Hepatocyte (in vitro differentiated cells): ENCODE results near the gene FAIM. TPM values are rescaled to one million over a fixed set of nuclear protein-coding genes. Genes with fewer than 3 reads are reported as not detected.

ENCODE experiments used
- DNase-seq: peaks from one replicate; pipeline ENCODE4 v3.0.0-alpha.2; 2016; ENCODE audit warnings: low spot score
- H2AFZ ChIP-seq: fragments of 200-600 bp; sonication (generic); 2 replicates; pipeline ENCODE4 v1.6.0; 2016; ENCODE audit warnings: antibody characterized with exemption, mild to moderate bottlenecking
- H3K27ac ChIP-seq: fragments of 200-600 bp; sonication (generic); 2 replicates; pipeline ENCODE4 v1.5.1; 2016; ENCODE audit warnings: mild to moderate bottlenecking
- H3K27me3 ChIP-seq: fragments of 200-600 bp; sonication (generic); 2 replicates; pipeline ENCODE4 v1.6.1; 2016
- H3K36me3 ChIP-seq: fragments of 200-600 bp; sonication (generic); replicated peaks from 2 replicates; pipeline ENCODE4 v1.5.1; 2016; ENCODE audit warnings: low read depth; ENCODE audit not compliant: insufficient read depth
- H3K4me1 ChIP-seq: fragments of 200-600 bp; sonication (generic); 2 replicates; pipeline ENCODE4 v1.5.1; 2016; ENCODE audit warnings: mild to moderate bottlenecking, moderate library complexity; ENCODE audit not compliant: insufficient read depth
- H3K4me2 ChIP-seq: fragments of 200-600 bp; sonication (generic); 2 replicates; pipeline ENCODE4 v1.6.0; 2016
- H3K4me3 ChIP-seq: fragments of 200-600 bp; sonication (generic); 2 replicates; pipeline ENCODE4 v1.5.1; 2016; ENCODE audit warnings: mild to moderate bottlenecking
- H3K79me2 ChIP-seq: fragments of 200-600 bp; sonication (generic); 2 replicates; pipeline ENCODE4 v1.6.0; 2017; ENCODE audit warnings: mild to moderate bottlenecking
- H3K9me2 ChIP-seq: fragments of 200-600 bp; sonication (generic); replicated peaks from 2 replicates; pipeline ENCODE4 v1.6.0; 2017; ENCODE audit warnings: mild to moderate bottlenecking; ENCODE audit not compliant: insufficient read depth
- H3K9me3 ChIP-seq: fragments of 200-600 bp; sonication (generic); 2 replicates; pipeline ENCODE4 v1.5.1; 2016; ENCODE audit warnings: low read depth, mild to moderate bottlenecking
- H4K20me1 ChIP-seq: fragments of 200-600 bp; sonication (generic); 2 replicates; pipeline ENCODE4 v1.6.0; 2016; ENCODE audit warnings: mild to moderate bottlenecking; ENCODE audit not compliant: insufficient read depth, poor library complexity, severe bottlenecking
- CTCF ChIP-seq: fragments of 200-600 bp; sonication (generic); IDR thresholded peaks from 2 replicates; pipeline ENCODE4 v1.5.1; 2016; ENCODE audit warnings: antibody characterized with exemption, mild to moderate bottlenecking; ENCODE audit not compliant: poor library complexity
- EZH2 ChIP-seq: fragments of 200-600 bp; sonication (generic); IDR thresholded peaks from 2 replicates; pipeline ENCODE4 v1.6.1; 2016; ENCODE audit warnings: antibody characterized with exemption, mild to moderate bottlenecking, borderline replicate concordance
- EZH2phosphoT487 ChIP-seq: fragments of 200-600 bp; sonication (generic); IDR thresholded peaks from one replicate; pipeline ENCODE4 v1.6.1; 2018; ENCODE audit warnings: antibody characterized with exemption, mild to moderate bottlenecking, low read depth, moderate library complexity; ENCODE audit not compliant: unreplicated experiment, severe bottlenecking
- WGBS: methylation state at CpG from one replicate; pipeline ENCODE4 v1.1.6; 2016; ENCODE audit warnings: low lambda C conversion rate; ENCODE audit errors: missing lambda C conversion rate; 5-methylcytosine and 5-hydroxymethylcytosine counted together
- polyA plus RNA-seq: library from polyadenylated mRNA; unstranded; fragments of >200 nt; fragmentation: Nextera tagmentation; extraction: Ambion mirVana; gene quantifications from 2 replicates; pipeline ENCODE4 v1.2.1, GENCODE V29; 2016
- total RNA-seq: library from RNA; depleted of rRNA; stranded (reverse); fragments of >200 nt; gene quantifications from 2 replicates; pipeline ENCODE4 v1.2.3, GENCODE V29; 2014

Gene FAIM
- total and polyA plus RNA-seq, 2 experiments from 2014 or later: 17.4 to 19.6 TPM

DNA sequence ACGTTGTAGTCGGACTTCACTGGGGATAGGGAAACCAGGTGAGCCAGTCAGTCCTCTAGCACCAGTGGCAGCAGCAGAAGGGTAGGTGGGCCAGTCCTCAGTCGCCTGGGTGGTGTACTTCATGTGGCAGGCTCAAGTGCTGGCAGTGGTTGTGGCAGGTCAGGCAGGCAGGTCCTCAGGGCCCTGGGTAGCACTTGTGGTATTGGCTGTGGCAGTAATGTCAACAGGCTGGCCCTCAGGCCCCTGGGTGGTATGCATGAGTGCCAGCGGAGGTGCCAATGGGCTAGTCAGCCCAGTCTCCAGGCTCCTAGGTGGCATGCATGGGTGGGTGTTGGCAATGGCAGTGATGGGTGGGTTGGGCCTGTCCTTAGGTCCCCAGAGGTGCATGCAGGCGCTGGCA lies 40.6 kb downstream of the FAIM start:
- TF ChIP-seq CTCF: no peak
- no peak for TF ChIP-seq EZH2
- TF ChIP-seq EZH2phosphoT487: no peak
- Histone ChIP-seq H3K4me3 (no peak overlapping the region), H2AFZ (no peak overlapping the region), H3K9me3 (peaks cover 15% of the 10 kb centered on the region), H3K27ac (no peak overlapping the region), H3K36me3 (no peaks in the 10 kb centered on the region), H3K79me2 (no peaks in the 10 kb centered on the region), H3K4me2 (no peak overlapping the region), H3K9me2 (no peaks in the 10 kb centered on the region), H3K27me3 (no peaks in the 10 kb centered on the region), H4K20me1 (no peaks in the 10 kb centered on the region), H3K4me1 (no peaks in the 10 kb centered on the region)
- over 99% methylated on average over 5 of the region's 5 CpGs for WGBS
- DNase-seq: no peak

- Histone ChIP-seq H3K27me3 (no peaks in the 10 kb centered on the region), H3K9me2 (no peaks in the 10 kb centered on the region), H3K4me2 (no peak overlapping the region), H3K27ac (no peak overlapping the region), H3K9me3 (no peaks in the 10 kb centered on the region), H3K79me2 (no peaks in the 10 kb centered on the region), H4K20me1 (no peaks in the 10 kb centered on the region), H2AFZ (no peak overlapping the region), H3K4me3 (no peak overlapping the region), H3K36me3 (no peaks in the 10 kb centered on the region), H3K4me1 (no peaks in the 10 kb centered on the region)
- no peak for DNase-seq
- TF ChIP-seq EZH2: no peak
- no peak for TF ChIP-seq CTCF
- TF ChIP-seq EZH2phosphoT487: no peak
Measured at GRCh38 chr3:138653567-138653966, 45.0 kb downstream of the FAIM start.

DNA sequence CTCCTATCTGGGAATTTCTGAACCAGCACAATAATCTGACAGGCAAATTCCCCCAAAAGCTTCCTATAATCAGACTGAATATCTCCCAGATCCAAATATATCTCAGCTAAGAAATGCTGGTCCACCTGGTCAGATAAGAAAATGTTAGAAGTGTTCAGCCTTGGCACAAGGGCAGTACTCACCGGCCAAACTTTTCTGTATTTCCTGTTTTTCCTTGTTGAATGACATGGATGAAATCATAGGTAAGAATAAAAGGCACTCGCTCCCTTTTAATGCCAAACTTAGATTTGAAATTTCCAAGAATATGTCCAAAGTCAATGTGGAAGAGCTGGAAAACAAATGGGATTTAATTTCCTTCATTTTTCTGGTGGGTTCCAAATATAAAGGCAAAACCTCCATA lies 48.9 kb downstream of the FAIM start:
- H3K36me3 ChIP-seq: no peaks in the 10 kb centered on the region
- H3K27ac ChIP-seq: no peak overlapping the region

More for the DNA sequence above, 48.9 kb downstream of the FAIM start:
- Histone ChIP-seq H3K4me2 (no peak overlapping the region), H3K4me3 (no peak overlapping the region), H3K27me3 (no peaks in the 10 kb centered on the region), H2AFZ (no peak overlapping the region), H4K20me1 (no peaks in the 10 kb centered on the region), H3K4me1 (no peaks in the 10 kb centered on the region), H3K9me3 (no peaks in the 10 kb centered on the region), H3K9me2 (no peaks in the 10 kb centered on the region), H3K79me2 (no peaks in the 10 kb centered on the region)
- TF ChIP-seq EZH2phosphoT487 (no peak), EZH2 (no peak), CTCF (no peak)
- DNase-seq: no peak
- 95% methylated on average over 2 of the region's 2 CpGs for WGBS
